ENCODE measurements around the gene AGT. TPM values are rescaled to one million over a fixed set of nuclear protein-coding genes. Genes with fewer than 3 reads are reported as not detected.

Gene AGT
- total RNA-seq (2014; rRNA removed; shearing (Covaris generic)) (not detected in 2 replicates), polyA plus RNA-seq (2016; fragmentation: Nextera tagmentation; extraction: Ambion mirVana) (0.11 TPM in 1 of 2 replicates, not detected in the other)
- long read RNA-seq = 0 reads

GRCh38 chr1:230713915-230714764 lies at the start of gene AGT:
Gene AGT, minus strand, starts transcription at chr1:230714122. Its CDS starts 3,299 bp downstream, at chr1:230710823.
- Histone ChIP-seq H4K20me1 (replicated peaks; ENCODE audit: insufficient read depth) (no peaks in the 10 kb centered on the region), H3K4me3 (no peak within 1 kb of the TSS), H3K27me3 (ENCODE audit: insufficient read depth) (no peaks in the 10 kb centered on the region), H3K27ac (ENCODE audit: low read depth) (no peak within 1 kb of the TSS), H3K4me1 (ENCODE audit: insufficient read depth) (no peaks in the 10 kb centered on the region), H3K79me2 (replicated peaks; ENCODE audit: insufficient read depth) (no peaks in the 10 kb centered on the region), H2AFZ (peak within 1 kb of the TSS; percentile 83), H3K36me3 (ENCODE audit: insufficient read depth) (no peaks in the 10 kb centered on the region), H3F3A (replicated peaks; ENCODE audit: low read depth) (no peaks in the 10 kb centered on the region), H3K9me2 (ENCODE audit: insufficient read depth) (no peaks in the 10 kb centered on the region), H3K4me2 (no peak within 1 kb of the TSS)
- Mint-ChIP-seq H3K9me3 (no peaks in the 10 kb centered on the region; the same call in 2 of the 3 replicates), H3K4me3 (no peak within 1 kb of the TSS), H3K4me1 (peaks cover 14% of the 10 kb centered on the region), H3K27ac (no peak within 1 kb of the TSS), H3K27me3 (ENCODE audit: insufficient read depth, low read depth, poor library complexity) (peaks cover 6% of the 10 kb centered on the region), H3K36me3 (ENCODE audit: low read depth) (no peaks in the 10 kb centered on the region)
- DNase-seq (ENCODE audit: low spot score) (no peak), ATAC-seq (peak; percentile 70)
- no peak for TF ChIP-seq JUNB (IDR thresholded peaks at IDR 0.05; ENCODE audit: unreplicated experiment)
- no peak for TF ChIP-seq ETS1 (IDR thresholded peaks at IDR 0.05)
- no peak for TF ChIP-seq REST (IDR thresholded peaks at IDR 0.05; ENCODE audit: unreplicated experiment)
- no peak for TF ChIP-seq EZH2 (IDR thresholded peaks at IDR 0.05; ENCODE audit: low read depth, unreplicated experiment)
- no peak for TF ChIP-seq POLR2AphosphoS5 (IDR thresholded peaks at IDR 0.05; ENCODE audit: low read depth)
- no peak for TF ChIP-seq CREB1 (CRISPR knock-in tag; IDR thresholded peaks at IDR 0.05; ENCODE audit: low read depth)
- no peak for TF ChIP-seq ZNF114 (CRISPR knock-in tag; IDR thresholded peaks at IDR 0.05)
- TF ChIP-seq EZH2phosphoT487 (IDR thresholded peaks at IDR 0.05; ENCODE audit: unreplicated experiment) = no peak
